Measurements from ENCODE around the gene PGD. TPM values are rescaled to one million over a fixed set of nuclear protein-coding genes. Genes with fewer than 3 reads are reported as not detected.
"Not testable (repeated sequence)": the region's sequence is repeated elsewhere in the genome, so short reads cannot be mapped to it uniquely, and the experiment has no call there.

The PGD gene
- total RNA-seq, 4 donors from 2014 or later, result 13.8 to 79.7 (median 37.5) TPM

GRCh38 chr1:10424651-10425050 lies 25.8 kb downstream of the PGD start:
- Histone ChIP-seq H3K4me1 (no peaks in the 10 kb centered on the region), H3K9me3 (no peaks in the 10 kb centered on the region), H3K27ac (no peak overlapping the region), H3K27me3 (no peaks in the 10 kb centered on the region), H3K4me3 (no peak overlapping the region), H3K36me3 (no peaks in the 10 kb centered on the region)
- intact Hi-C loops (cut with DNase I; ENCODE audit: low total_unique reads), result loop anchor here (5.0 kb wide), 1 partner anchor 47 kb away; no protein-coding TSS in a partner anchor
- no peak for TF ChIP-seq POLR2A (IDR thresholded peaks at IDR 0.05)
- TF ChIP-seq, protein P1, sequence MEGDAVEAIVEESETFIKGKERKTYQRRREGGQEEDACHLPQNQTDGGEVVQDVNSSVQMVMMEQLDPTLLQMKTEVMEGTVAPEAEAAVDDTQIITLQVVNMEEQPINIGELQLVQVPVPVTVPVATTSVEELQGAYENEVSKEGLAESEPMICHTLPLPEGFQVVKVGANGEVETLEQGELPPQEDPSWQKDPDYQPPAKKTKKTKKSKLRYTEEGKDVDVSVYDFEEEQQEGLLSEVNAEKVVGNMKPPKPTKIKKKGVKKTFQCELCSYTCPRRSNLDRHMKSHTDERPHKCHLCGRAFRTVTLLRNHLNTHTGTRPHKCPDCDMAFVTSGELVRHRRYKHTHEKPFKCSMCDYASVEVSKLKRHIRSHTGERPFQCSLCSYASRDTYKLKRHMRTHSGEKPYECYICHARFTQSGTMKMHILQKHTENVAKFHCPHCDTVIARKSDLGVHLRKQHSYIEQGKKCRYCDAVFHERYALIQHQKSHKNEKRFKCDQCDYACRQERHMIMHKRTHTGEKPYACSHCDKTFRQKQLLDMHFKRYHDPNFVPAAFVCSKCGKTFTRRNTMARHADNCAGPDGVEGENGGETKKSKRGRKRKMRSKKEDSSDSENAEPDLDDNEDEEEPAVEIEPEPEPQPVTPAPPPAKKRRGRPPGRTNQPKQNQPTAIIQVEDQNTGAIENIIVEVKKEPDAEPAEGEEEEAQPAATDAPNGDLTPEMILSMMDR (IDR thresholded peaks at IDR 0.05), result no peak
- no peak for DNase-seq

DNA sequence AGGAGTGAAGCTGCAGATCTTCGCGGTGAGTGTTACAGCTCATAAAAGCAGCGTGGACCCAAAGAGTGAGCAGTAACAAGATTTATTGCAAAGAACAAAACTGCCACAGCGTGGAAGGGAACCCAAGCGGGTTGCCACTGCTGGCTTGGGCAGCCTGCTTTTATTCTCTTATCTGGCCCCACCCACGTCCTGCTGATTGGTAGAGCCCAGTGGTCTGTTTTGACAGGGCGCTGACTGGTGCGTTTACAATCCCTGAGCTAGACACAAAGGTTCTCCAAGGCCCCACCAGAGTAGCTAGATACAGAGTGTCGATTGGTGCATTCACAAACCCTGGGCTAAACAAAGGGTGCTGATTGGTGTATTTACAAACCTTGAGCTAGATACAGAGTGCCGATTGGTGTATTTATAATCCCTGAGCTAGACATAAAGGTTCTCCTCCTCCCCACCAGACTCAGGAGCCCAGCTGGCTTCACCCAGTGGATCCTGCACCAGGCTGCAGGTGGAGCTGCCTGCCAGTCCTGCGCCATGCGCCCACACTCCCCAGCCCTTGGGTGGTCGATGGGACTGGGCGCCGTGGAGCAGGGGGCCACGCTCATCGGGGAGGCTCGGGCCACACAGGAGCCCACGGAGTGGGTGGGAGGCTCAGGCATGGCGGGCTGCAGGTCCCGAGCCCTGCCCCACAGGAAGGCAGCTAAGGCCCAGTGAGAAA lies 27.1 kb downstream of the PGD start:
- H3K27me3 ChIP-seq, DNase-seq, H3K9me3 ChIP-seq, H3K27ac ChIP-seq, H3K36me3 ChIP-seq, H3K4me1 ChIP-seq, H3K4me3 ChIP-seq: not testable (repeated sequence)
- intact Hi-C loops (cut with DNase I; ENCODE audit: low total_unique reads), result loop anchor here (5.0 kb wide), 1 partner anchor 49 kb away; no protein-coding TSS in a partner anchor

DNA sequence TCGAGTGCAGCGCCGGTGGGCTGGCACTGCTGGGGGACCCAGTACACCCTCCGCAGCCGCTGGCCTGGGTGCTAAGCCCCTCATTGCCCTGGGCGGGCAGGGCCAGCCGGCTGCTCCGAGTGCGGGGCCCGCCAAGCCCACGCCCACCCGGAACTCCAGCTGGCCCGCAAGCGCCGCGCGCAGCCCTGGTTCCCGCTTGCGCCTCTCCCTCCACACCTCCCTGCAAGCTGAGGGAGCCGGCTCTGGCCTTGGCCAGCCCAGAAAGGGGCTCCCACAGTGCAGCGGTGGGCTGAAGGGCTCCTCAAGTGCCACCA lies 27.6 kb downstream of the PGD start:
- not testable (repeated sequence) for H3K36me3 ChIP-seq, H3K4me3 ChIP-seq, H3K9me3 ChIP-seq, H3K4me1 ChIP-seq, H3K27me3 ChIP-seq, H3K27ac ChIP-seq, DNase-seq
- intact Hi-C loops (cut with DNase I; ENCODE audit: low total_unique reads), result loop anchor here (5.0 kb wide), 1 partner anchor 49 kb away; no protein-coding TSS in a partner anchor

DNA sequence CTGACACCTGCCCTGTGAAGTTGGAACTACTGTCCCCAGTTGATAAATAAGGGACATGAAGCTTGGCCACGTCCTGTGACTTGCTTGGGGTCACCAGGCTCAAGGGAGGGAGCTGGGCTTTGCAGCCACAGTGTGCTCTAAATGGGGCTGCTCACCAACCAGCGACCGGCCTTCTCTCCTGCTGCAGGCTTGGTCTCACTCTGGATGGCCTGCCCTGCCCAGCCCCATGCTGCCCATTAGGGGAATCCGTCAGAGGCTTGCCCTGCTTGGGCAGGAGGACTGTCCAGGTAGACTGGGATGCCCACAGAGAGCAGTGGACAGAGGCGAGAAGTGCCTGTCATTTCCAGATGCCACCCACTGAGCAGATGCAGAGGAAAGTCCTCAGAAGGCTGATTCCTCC lies 30.1 kb downstream of the PGD start:
- H3K27me3 ChIP-seq, result no peaks in the 10 kb centered on the region
- no peaks in the 10 kb centered on the region for H3K9me3 ChIP-seq
- DNase-seq, result no peak
- no peaks in the 10 kb centered on the region for H3K4me1 ChIP-seq
- H3K4me3 ChIP-seq, result no peak overlapping the region
- TF ChIP-seq, protein P1 (IDR thresholded peaks at IDR 0.05), result no peak
- no peak for TF ChIP-seq POLR2A (IDR thresholded peaks at IDR 0.05)
- intact Hi-C loops (cut with DNase I; ENCODE audit: low total_unique reads), result loop anchor here (5.0 kb wide), 1 partner anchor 52 kb away; no protein-coding TSS in a partner anchor
- no peaks in the 10 kb centered on the region for H3K36me3 ChIP-seq
- no peak overlapping the region for H3K27ac ChIP-seq

DNA sequence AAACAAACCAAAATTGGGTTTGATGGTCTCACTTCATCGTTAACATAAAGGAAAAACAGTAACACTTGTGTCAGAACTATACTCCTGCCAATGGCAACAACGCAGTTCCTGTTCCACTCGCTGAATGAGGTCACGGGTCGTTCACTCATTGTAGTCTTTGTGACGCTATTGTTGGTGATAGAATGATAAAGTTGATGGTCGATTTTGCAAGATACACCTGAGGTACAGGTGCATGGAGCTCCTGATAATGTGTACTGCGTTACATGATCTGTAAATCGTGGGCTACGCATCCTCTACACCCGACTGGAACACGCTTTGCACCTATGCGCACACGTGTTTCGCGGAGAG lies 31.0 kb downstream of the PGD start:
- no peak for DNase-seq
- Histone ChIP-seq H3K9me3 (no peaks in the 10 kb centered on the region), H3K36me3 (no peaks in the 10 kb centered on the region), H3K27ac (peak overlapping the region; percentile 5 to 78), H3K4me3 (peak overlapping the region in 1 of 2 donors; percentile 65), H3K4me1 (no peaks in the 10 kb centered on the region), H3K27me3 (no peaks in the 10 kb centered on the region)
- intact Hi-C loops (cut with DNase I; ENCODE audit: low total_unique reads), result loop anchor here (5.0 to 10.0 kb wide), 2 partner anchors 53 to 65 kb away; no protein-coding TSS in a partner anchor
- TF ChIP-seq, protein P1 (IDR thresholded peaks at IDR 0.05), result no peak
- no peak for TF ChIP-seq POLR2A (IDR thresholded peaks at IDR 0.05)

GRCh38 chr1:10430216-10431069 lies 31.6 kb downstream of the PGD start, which contains the start of gene CENPS:
TSS of gene CENPS (plus strand) at chr1:10430433. CDS start at chr1:10430518, 85 bp downstream.
- Histone ChIP-seq H3K27me3 (no peaks in the 10 kb centered on the region), H3K4me1 (no peaks in the 10 kb centered on the region), H3K27ac (peak within 1 kb of the TSS; percentile 61 to 78), H3K36me3 (no peaks in the 10 kb centered on the region), H3K9me3 (no peaks in the 10 kb centered on the region), H3K4me3 (peak within 1 kb of the TSS; percentile 51 to 65)
- TF ChIP-seq, protein P1 (IDR thresholded peaks at IDR 0.05), result peak; percentile 85 to 99 (median 98)
- peak in 1 of 2 donors; percentile 55 for TF ChIP-seq POLR2A (IDR thresholded peaks at IDR 0.05)
- intact Hi-C loops (cut with DNase I; ENCODE audit: low total_unique reads), result loop anchor here (10.0 kb wide), 1 partner anchor 64 kb away; no protein-coding TSS in a partner anchor
- DNase-seq, result peak; percentile 91 to 94

Measured in uterus (tissue), 4 donors.